NT2/D1 (cell line): Measurements from ENCODE around the gene MAP3K20.
"Not testable (repeated sequence)": the region's sequence is repeated elsewhere in the genome, so short reads cannot be mapped to it uniquely, and the experiment has no call there.

Experiments used
- DNase-seq: peaks from one replicate; pipeline ENCODE4 v3.0.0-alpha.2; 2011; ENCODE audit warnings: low read depth, low spot score
- H3K27me3 ChIP-seq: 2 replicates; pipeline ENCODE4 v1.6.0; 2011; ENCODE audit warnings: mild to moderate bottlenecking; ENCODE audit not compliant: insufficient read length, insufficient read depth
- H3K36me3 ChIP-seq: 2 replicates; pipeline ENCODE4 v1.6.1; 2011; ENCODE audit warnings: mild to moderate bottlenecking, low read length, mixed read lengths; ENCODE audit not compliant: insufficient read depth, insufficient read length
- H3K4me1 ChIP-seq: 2 replicates; pipeline ENCODE4 v1.5.1; 2011; ENCODE audit not compliant: insufficient read depth, insufficient read length
- H3K4me3 ChIP-seq: 2 replicates; pipeline ENCODE4 v1.5.1; 2011; ENCODE audit warnings: low read depth; ENCODE audit not compliant: insufficient read length
- H3K9ac ChIP-seq: 2 replicates; pipeline ENCODE4 v1.6.0; 2011; ENCODE audit warnings: low read depth; ENCODE audit not compliant: insufficient read length
- H3K9me3 ChIP-seq: 2 replicates; pipeline ENCODE4 v1.5.1; 2011; ENCODE audit warnings: mild to moderate bottlenecking, low read length; ENCODE audit not compliant: insufficient read depth
- SUZ12 ChIP-seq: IDR thresholded peaks from 2 replicates; pipeline ENCODE4 v1.6.1; 2011; ENCODE audit not compliant: insufficient read length, insufficient read depth; ENCODE audit errors: extremely low read depth
- YY1 ChIP-seq: IDR thresholded peaks from 2 replicates; pipeline ENCODE4 v1.6.1; 2011; ENCODE audit not compliant: insufficient read length, insufficient read depth
- ZNF274 ChIP-seq: IDR thresholded peaks from 2 replicates; pipeline ENCODE4 v1.6.1; 2011; ENCODE audit warnings: mild to moderate bottlenecking, low read depth, low read length

Gene MAP3K20

DNA sequence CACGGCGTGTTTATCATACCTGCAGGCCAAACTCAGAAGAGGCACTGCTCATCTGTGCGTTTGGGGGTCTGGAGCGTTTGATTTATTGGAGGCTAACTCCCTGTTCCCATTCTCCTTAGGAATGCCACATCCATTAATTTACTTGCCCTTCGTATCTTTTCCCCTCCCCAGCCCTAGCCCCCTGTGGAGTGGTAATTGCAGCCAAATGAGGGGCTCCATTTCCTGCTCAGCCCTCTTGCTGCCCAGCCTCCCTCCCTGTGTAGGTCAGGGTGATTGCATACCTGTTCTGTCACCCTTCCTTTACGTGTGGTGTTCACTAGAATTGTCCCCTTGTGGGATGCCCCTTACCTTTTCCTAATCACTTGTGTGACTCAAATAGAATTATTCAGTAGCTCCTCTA, 120.4 kb downstream of the MAP3K20 start:
- Histone ChIP-seq H3K9ac (no peak overlapping the region), H3K27me3 (no peaks in the 10 kb centered on the region), H3K9me3 (no peaks in the 10 kb centered on the region), H3K36me3 (peaks cover 10% of the 10 kb centered on the region), H3K4me1 (peaks cover 5% of the 10 kb centered on the region), H3K4me3 (no peak overlapping the region)
- DNase-seq: peak; percentile 65
- TF ChIP-seq ZNF274 (no peak), YY1 (no peak), SUZ12 (no peak)

DNA sequence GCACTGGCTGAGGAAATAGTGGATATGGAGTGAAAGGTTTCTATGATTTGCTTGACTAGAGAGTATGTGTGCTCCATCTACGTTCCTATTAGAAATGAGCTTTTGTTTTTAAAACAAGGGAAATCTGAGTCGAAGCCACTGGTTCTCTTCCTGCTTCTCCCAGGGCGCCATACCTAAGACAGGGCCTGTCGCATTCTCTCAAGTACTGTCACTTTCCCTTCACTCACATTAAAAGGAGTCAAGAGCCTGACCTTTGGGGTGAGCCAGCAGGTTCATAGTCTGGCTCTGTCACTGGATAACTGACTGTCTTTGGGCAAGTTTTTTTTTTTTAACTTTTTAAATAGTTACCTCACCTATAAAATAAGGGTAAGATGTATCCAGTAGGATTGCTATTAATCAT, 121.0 kb downstream of the MAP3K20 start:
- Histone ChIP-seq H3K36me3 (peaks cover 8% of the 10 kb centered on the region), H3K9ac (no peak overlapping the region), H3K4me3 (no peak overlapping the region), H3K4me1 (peaks cover 5% of the 10 kb centered on the region), H3K9me3 (no peaks in the 10 kb centered on the region), H3K27me3 (no peaks in the 10 kb centered on the region)
- TF ChIP-seq YY1 (no peak), SUZ12 (no peak), ZNF274 (no peak)
- no peak for DNase-seq

DNA sequence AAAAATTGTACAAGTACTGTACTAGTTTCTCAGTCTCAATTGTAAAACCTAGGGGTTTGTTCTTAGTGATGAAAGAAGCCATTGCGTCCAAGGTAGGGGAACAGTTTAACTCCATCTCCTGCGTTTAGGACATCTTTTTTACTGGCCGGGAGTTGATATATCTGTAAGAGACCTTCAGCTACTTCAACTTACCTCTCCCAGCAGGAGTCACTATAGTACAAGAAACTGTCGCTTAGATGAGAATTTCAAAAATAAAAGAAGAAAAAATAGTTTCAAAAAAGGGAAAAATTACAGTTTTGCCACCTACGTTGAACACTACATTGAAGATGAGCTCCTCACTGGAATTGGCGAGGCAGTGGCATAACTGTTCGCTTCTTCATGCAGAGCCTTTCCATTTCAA, 122.7 kb downstream of the MAP3K20 start:
- DNase-seq: no peak
- TF ChIP-seq YY1 (no peak), SUZ12 (no peak), ZNF274 (no peak)

DNA sequence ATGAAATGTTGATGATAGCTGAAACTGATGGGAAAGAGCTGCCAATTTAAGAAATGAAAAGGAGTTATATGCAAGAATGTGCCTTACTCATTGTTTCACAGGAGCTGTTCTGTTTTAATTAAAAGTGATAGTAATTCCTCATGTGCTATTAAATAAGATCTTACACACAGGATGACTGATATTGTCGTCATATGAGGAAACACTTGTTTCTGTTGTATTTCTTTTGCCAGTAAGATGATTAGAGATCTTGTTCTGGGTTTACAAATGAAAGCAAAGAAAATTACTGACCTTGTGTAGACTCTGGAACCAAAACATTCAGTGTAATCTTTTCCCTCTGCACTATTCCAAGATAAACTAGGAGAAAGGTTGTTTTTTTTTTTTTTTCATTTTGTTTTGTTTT, 123.6 kb downstream of the MAP3K20 start:
- H3K36me3 ChIP-seq: peaks cover 20% of the 10 kb centered on the region
- no peak for DNase-seq

More for the DNA sequence above, 122.7 kb downstream of the MAP3K20 start:
- Histone ChIP-seq H3K9ac (no peak overlapping the region), H3K4me3 (no peak overlapping the region), H3K27me3 (no peaks in the 10 kb centered on the region), H3K9me3 (no peaks in the 10 kb centered on the region), H3K4me1 (peaks cover 5% of the 10 kb centered on the region), H3K36me3 (peaks cover 10% of the 10 kb centered on the region)

DNA sequence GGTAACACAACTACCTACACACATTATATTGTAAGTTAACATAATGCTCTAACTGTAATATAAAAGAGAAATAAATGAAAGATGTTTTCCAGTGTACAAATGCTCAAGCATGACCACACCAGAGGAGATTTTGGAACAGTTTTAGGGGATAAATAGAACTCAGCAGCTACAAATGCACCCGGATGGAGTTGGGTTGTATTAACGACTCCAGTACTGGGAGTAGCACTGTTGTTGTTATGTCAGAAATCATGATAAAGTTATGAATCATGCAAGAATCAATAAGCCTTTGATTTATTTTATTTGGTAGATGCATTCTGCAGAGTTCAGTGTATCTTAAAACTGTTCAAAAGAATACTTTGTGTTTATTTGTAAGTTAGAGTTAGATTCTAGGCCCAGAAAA, 126.9 kb downstream of the MAP3K20 start:
- no peak for DNase-seq
- H3K9ac ChIP-seq: no peak overlapping the region
- no peak for TF ChIP-seq SUZ12
- TF ChIP-seq YY1: no peak
- TF ChIP-seq ZNF274: no peak

More for the DNA sequence above, 123.6 kb downstream of the MAP3K20 start:
- H3K9ac ChIP-seq: no peak overlapping the region
- no peaks in the 10 kb centered on the region for H3K27me3 ChIP-seq
- no peak overlapping the region for H3K4me3 ChIP-seq
- no peak for TF ChIP-seq YY1
- TF ChIP-seq SUZ12: no peak
- TF ChIP-seq ZNF274: no peak
- no peaks in the 10 kb centered on the region for H3K9me3 ChIP-seq
- H3K4me1 ChIP-seq: peaks cover 5% of the 10 kb centered on the region

DNA sequence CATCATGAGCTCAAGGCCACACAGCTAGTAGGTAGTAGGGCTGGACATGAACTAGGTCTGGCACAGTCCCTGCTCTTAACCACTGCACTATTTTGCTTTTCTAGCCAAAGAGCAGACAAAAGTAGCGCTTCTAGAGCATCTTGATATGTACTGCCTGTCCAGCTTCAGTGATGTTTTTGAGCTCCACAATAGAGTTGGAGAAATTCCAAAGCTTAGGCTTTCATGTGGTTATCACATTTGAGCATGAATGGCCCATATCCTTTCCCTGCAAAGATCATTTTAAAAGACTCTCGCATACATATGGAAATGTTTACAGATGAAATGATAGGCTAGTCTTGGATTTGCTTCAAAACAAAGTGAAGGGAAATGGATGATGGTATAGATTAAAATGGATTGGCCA, 128.7 kb downstream of the MAP3K20 start:
- Histone ChIP-seq H3K4me1 (no peaks in the 10 kb centered on the region), H3K27me3 (no peaks in the 10 kb centered on the region), H3K36me3 (peaks cover 14% of the 10 kb centered on the region), H3K4me3 (no peak overlapping the region), H3K9ac (no peak overlapping the region), H3K9me3 (no peaks in the 10 kb centered on the region)
- DNase-seq: no peak
- TF ChIP-seq SUZ12 (no peak), ZNF274 (no peak), YY1 (no peak)

More for the DNA sequence above, 126.9 kb downstream of the MAP3K20 start:
- Histone ChIP-seq H3K9me3 (no peaks in the 10 kb centered on the region), H3K27me3 (no peaks in the 10 kb centered on the region), H3K36me3 (peaks cover 22% of the 10 kb centered on the region), H3K4me1 (no peaks in the 10 kb centered on the region), H3K4me3 (no peak overlapping the region)

DNA sequence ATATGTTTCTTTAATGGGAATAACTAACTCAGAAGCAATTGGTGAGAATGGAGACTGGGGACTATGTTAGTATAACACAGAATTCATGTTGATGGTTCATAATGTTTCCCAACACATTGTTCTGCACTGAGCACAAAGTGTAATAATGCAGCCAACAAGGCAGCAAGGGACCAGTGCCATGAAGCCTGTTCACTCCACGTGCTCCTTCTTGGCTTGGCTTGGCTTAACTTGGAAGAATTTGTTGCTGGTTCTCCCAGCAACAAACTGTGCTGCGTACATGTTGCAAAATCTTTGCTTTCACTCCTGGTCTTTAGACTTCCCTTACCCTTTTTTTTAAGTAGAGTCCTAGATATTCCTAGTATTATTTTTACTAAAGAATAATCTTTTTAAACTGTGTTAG, 129.7 kb downstream of the MAP3K20 start:
- Histone ChIP-seq H3K4me3 (no peak overlapping the region), H3K36me3 (peaks cover 18% of the 10 kb centered on the region), H3K9ac (no peak overlapping the region), H3K27me3 (no peaks in the 10 kb centered on the region), H3K9me3 (no peaks in the 10 kb centered on the region), H3K4me1 (no peaks in the 10 kb centered on the region)
- DNase-seq: no peak
- TF ChIP-seq YY1 (no peak), SUZ12 (no peak), ZNF274 (no peak)

DNA sequence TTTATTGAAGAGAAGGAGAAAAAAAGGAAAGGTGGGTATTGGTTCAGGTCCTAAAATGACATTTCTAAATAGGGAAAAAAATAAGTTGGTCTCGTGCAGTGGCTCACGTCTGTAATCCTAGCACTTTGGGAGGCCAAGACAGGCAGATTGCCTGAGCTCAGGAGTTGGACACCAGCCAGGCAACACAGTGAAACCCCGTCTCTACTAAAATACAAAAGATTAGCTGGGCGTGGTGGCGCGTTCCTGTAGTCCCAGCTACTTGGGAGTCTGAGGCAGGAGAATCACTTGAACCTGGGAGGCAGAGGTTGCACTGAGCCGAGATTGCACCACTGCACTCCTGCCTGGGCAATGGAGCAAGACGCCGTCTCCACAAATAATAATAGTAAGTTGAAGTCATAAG, 131.5 kb downstream of the MAP3K20 start:
- H3K9ac ChIP-seq, DNase-seq, H3K27me3 ChIP-seq, H3K4me3 ChIP-seq, H3K4me1 ChIP-seq, H3K9me3 ChIP-seq: not testable (repeated sequence)
- H3K36me3 ChIP-seq: peaks cover 24% of the 10 kb centered on the region
